GM20000 (cell line): ENCODE measurements around the gene DENND2A.

Experiments used
- DNase-seq: peaks from one replicate; pipeline ENCODE4 v3.0.0; 2012; ENCODE audit warnings: low spot score
- TF ChIP-seq, protein P1 (sequence below): IDR thresholded peaks from 2 replicates; pipeline ENCODE4 v1.5.1; 2012; ENCODE audit warnings: mild to moderate bottlenecking, control low read depth; ENCODE audit errors: extremely low read depth, missing control alignments

DENND2A gene

DNA sequence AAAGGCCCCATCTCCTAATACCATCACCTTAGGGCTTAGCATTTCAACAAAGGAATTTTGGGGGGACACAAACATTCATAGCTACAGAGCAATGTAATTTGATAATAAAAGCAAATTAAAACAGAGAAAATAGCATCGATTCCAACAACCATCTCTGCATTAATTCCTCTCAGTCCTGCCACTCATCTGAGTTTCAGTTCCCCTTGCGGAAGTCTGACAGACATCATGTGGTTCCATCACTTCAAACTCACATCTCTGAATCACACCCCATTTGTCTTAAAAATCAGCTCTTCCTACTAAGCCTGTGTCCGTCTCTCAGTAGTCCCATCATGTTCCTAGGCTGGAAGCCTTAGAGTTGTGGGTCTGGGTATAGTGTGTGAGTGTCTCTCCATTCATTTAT is 35.7 kb upstream of the DENND2A start:
- DNase-seq = peak; percentile 75
- TF ChIP-seq, protein P1, sequence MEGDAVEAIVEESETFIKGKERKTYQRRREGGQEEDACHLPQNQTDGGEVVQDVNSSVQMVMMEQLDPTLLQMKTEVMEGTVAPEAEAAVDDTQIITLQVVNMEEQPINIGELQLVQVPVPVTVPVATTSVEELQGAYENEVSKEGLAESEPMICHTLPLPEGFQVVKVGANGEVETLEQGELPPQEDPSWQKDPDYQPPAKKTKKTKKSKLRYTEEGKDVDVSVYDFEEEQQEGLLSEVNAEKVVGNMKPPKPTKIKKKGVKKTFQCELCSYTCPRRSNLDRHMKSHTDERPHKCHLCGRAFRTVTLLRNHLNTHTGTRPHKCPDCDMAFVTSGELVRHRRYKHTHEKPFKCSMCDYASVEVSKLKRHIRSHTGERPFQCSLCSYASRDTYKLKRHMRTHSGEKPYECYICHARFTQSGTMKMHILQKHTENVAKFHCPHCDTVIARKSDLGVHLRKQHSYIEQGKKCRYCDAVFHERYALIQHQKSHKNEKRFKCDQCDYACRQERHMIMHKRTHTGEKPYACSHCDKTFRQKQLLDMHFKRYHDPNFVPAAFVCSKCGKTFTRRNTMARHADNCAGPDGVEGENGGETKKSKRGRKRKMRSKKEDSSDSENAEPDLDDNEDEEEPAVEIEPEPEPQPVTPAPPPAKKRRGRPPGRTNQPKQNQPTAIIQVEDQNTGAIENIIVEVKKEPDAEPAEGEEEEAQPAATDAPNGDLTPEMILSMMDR = no peak

DNA sequence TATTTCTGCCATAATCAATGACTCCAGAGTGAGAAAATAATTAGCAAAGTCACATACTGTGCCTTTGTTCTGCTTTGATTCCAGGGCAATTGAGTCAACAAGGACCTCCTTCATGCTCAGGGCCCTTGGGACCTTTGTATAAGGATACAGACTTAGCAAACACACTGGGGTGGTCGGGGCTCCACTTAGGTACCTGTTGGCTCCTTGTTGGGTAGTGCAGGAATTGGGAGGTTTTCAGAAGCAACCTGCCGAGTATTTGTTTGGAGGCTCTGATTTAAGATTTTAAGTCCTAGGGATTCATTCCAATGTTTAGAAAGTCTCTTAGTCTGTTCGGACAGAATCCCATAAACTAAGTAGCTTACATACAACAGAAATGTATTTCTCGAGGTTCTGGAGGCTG is 35.1 kb upstream of the DENND2A start:
- TF ChIP-seq, protein P1 = no peak
- DNase-seq = no peak

DNA sequence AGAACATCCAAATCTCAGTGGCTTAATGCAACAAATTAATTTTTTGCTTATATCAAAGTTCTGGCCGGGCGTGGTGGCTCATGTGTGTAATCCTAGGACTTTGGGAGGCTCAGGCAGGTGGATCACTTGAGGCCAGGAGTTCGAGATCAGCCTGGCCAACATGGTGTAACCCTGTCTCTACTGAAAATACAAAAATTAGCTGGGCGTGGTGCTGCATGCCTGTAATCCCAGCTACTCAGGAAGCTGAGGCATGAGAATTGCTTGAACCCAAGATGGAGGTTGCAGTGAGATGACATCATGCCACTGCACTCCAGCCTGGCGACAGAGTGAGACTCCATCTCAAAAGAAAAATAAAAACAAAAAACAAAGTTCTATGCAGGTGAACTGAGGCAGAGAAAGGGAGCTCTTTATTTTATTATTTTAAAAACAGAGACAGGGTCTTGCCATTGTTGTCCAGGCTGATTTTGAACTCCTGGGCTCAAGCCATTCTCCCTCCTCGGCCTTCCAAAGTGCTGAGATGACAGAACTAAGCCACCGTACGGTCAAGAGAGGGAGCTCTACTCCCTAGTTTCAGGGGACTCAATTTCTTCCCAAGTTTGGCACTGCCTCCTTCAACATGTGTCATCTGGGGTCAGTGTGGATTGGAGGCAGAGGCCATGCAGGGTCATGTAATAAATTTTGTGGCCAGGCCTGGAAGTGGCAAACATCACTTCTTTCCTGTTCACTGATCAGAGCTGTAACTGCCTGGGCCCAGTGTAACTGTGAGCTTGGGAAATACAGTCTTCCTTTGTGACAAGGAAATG is 34.5 kb upstream of the DENND2A start:
- peak; percentile 38 for DNase-seq
- TF ChIP-seq, protein P1 = peak; percentile 17

DNA sequence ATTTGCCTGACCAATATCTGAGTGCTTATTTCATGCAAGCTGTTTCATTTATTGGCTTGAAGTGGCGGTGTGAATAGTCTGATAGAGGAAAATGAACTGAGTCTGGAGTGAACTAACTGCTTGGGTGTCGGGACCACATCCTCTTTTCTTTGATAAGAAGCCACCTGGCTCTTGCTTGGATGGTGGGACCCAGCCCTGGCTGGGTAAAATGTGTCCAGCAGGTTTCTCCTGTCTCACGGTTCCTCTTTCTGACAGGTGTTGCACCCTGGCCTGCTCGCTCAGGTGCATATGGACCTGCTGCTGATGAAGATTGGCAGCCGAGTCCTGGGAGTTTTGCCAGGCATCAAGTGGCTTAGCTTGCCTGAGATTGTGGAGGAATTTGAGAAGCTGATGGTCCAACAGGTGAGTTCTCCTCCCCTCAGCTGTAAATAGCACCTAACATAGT is 33.8 kb upstream of the DENND2A start:
- DNase-seq = peak; percentile 63
- TF ChIP-seq, protein P1 = no peak

DNA sequence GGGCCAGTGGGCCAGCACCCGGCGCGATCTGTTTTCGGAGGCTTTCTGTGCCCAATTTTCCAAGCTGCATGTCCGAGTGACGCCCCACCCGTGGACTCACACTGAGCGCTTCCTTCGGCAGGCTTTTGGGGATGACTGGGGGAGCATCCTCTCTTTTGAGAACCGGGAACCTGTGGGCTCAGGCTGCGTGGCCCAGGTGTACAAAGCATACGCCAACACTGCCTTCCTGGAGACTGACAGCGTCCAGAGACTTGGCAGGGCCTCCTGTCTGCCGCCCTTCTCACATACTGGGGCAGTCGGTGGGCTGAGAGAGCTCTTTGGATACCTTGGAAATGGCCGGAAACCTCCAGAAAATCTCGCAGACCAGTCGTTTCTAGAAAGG is 33.2 kb upstream of the DENND2A start:
- DNase-seq = no peak
- TF ChIP-seq, protein P1 = no peak

DNA sequence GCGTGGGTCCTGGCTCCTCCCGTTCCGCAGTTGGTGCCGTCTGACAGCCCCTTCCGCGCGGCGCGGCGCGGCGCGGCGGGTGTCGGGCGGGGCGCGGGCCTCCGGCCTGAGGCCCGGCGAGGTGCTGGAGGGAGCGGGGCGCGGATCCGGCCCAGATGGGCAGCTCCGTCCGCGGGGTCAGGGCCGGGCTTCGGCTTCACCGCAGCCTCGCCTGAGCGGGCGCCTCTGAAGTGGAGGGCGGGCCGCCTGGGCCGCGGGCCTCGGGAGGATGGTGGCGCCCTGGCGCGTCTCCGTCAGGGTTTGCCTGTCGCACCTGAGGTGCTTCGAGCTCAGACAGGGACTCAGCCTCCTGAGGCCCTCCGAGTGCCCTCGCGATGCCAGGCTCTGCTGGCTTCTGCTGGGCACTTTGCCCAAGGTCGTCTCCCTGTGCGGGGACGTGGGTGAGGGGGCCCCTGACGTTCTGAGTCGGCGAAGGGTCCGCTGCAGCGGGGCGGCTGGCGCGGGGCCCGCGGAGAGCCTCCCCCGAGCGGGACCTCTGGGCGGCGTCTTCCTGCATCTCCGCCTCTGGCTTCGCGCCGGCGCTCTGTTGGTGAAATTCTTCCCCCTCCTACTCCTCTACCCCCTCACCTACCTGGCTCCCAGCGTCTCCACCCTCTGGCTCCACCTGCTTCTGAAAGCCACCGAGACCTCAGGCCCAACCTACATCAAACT is 32.6 kb upstream of the DENND2A start:
- peak; percentile 80 for DNase-seq
- TF ChIP-seq, protein P1 = no peak

DNA sequence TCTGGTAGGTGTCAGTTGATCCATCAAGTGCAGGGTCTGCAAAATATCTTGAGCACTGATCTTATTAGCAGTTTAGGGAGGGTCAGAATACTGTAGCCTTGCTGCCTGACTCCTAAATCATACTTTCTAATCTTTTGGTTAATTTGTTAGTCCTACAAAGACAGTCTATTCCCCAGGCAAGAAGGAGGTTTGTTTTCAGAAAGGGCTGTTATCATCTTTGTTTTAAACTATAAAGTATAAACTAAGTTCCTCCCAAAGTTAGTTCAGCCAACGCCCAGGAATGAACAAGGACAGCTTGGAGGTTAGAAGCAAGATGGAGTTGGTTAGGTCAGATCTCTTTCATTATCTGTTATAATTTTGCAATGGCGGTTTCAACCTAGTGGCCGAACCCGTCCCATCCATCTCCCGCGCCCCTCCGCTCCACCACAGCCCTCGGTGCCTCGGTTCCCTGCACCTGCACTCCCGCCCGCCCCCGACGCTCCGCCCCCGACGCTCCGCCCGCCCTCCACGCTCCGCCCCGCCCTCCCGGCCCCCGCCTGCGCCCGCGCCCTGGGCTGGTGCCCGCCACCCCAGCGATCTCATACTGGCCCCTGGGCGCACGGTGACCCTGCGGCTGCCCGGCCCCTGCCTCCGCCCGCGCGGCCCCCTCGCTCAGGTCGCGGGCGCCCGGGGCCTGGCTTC is 31.9 kb upstream of the DENND2A start, which contains the start of gene ADCK2:
ADCK2 (plus strand) TSS at position 564 of the 681 bp plus-strand sequence. CDS start 386 bp downstream, outside the sequence.
- TF ChIP-seq, protein P1 = no peak
- DNase-seq = peak; percentile 96
